HEK293 (cell line): Measurements from ENCODE around the gene KLRG1.

Experiments
- ZNF274 ChIP-seq, 2 experiments: fragments of 200-500 bp in 1 of 2; fragments of 450-650 bp in 1 of 2; sonication (Bioruptor generic) in 1 of 2; formaldehyde crosslinking in 1 of 2; IDR thresholded peaks; 2 replicates each; pipeline versions ENCODE4 v1.5.1 to v1.6.1; 2014 to 2016; ENCODE audit warnings: borderline replicate concordance in 1 of 2, inconsistent platforms in 1 of 2, low read length in 1 of 2, missing biosample characterization in 1 of 2, missing genetic modification characterization in 1 of 2
- ZNF785 ChIP-seq: fragments of 450-650 bp; formaldehyde crosslinking; IDR thresholded peaks from 2 replicates; pipeline ENCODE4 v1.5.1; 2016; ENCODE audit warnings: missing biosample characterization, missing genetic modification characterization
- TF ChIP-seq, protein P1 (sequence below): fragments of 450-650 bp; formaldehyde crosslinking; IDR thresholded peaks from 2 replicates; pipeline ENCODE4 v1.5.1; 2016; ENCODE audit warnings: missing biosample characterization, missing genetic modification characterization
- TF ChIP-seq, protein P2 (sequence below): fragments of 450-650 bp; formaldehyde crosslinking; IDR thresholded peaks from 2 replicates; pipeline ENCODE4 v1.5.1; 2016; ENCODE audit warnings: missing biosample characterization, missing genetic modification characterization

DNA sequence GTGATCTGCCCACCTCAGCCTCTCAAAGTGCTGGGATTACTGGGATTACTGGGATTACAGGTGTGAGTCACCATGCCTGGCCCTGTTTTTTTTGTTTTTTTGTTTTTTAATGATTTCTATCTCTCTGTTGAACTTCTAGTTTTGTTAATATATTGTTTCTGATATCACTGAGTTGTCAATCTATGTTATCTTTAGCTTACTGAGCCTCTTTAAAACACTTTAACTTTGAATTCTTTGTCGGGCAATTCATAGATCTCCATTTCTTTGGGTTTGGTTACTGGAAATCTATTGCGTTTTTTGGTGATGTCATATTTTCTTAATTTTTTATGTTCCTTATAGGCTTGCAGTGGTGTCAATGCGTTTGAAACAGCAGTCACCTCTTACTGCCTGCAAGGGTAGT lies 9.2 kb upstream of the KLRG1 start:
- TF ChIP-seq, protein P1, sequence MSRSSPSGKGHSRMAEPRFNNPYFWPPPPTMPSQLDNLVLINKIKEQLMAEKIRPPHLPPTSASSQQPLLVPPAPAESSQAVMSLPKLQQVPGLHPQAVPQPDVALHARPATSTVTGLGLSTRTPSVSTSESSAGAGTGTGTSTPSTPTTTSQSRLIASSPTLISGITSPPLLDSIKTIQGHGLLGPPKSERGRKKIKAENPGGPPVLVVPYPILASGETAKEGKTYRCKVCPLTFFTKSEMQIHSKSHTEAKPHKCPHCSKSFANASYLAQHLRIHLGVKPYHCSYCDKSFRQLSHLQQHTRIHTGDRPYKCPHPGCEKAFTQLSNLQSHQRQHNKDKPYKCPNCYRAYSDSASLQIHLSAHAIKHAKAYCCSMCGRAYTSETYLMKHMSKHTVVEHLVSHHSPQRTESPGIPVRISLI = no peak
- TF ChIP-seq ZNF274 (IDR thresholded peaks at IDR 0.05; ENCODE audit: low read length) (no peak), ZNF274 (tag by site-specific recombination; IDR thresholded peaks at IDR 0.05; ENCODE audit: borderline replicate concordance) (no peak), ZNF785 (tag by site-specific recombination) (no peak)
- TF ChIP-seq, protein P2, sequence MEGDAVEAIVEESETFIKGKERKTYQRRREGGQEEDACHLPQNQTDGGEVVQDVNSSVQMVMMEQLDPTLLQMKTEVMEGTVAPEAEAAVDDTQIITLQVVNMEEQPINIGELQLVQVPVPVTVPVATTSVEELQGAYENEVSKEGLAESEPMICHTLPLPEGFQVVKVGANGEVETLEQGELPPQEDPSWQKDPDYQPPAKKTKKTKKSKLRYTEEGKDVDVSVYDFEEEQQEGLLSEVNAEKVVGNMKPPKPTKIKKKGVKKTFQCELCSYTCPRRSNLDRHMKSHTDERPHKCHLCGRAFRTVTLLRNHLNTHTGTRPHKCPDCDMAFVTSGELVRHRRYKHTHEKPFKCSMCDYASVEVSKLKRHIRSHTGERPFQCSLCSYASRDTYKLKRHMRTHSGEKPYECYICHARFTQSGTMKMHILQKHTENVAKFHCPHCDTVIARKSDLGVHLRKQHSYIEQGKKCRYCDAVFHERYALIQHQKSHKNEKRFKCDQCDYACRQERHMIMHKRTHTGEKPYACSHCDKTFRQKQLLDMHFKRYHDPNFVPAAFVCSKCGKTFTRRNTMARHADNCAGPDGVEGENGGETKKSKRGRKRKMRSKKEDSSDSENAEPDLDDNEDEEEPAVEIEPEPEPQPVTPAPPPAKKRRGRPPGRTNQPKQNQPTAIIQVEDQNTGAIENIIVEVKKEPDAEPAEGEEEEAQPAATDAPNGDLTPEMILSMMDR (tag by site-specific recombination) = no peak
